ENCODE measurements around the gene CD300LG.
A peak's percentile ranks its signal among the peaks of the same experiment; 100 is the strongest.
"Not testable (repeated sequence)": the region's sequence is repeated elsewhere in the genome, so short reads cannot be mapped to it uniquely, and the experiment has no call there.

Gene CD300LG

GRCh38 chr17:43826206-43826605, 20.8 kb upstream of the CD300LG start:
- DNase-seq, result no peak

- DNase-seq, result no peak
Measured at GRCh38 chr17:43827596-43827995, 19.4 kb upstream of the CD300LG start.

- no peak for DNase-seq
Measured at GRCh38 chr17:43829738-43830137, 17.2 kb upstream of the CD300LG start.

GRCh38 chr17:43830510-43831140, 16.4 kb upstream of the CD300LG start:
- no peak for DNase-seq

GRCh38 chr17:43831633-43832032, 15.3 kb upstream of the CD300LG start:
- DNase-seq, result no peak

GRCh38 chr17:43832168-43832975, 14.6 kb upstream of the CD300LG start:
- no peak for DNase-seq

GRCh38 chr17:43832976-43833829, 13.8 kb upstream of the CD300LG start, which contains the start of gene MPP3:
TSS of gene MPP3 (minus strand) at chr17:43833146. CDS start at chr17:43831906, 1,240 bp downstream.
- peak; percentile 24 for DNase-seq

- DNase-seq, result no peak
Measured at GRCh38 chr17:43834106-43834505, 12.9 kb upstream of the CD300LG start.

GRCh38 chr17:43839670-43840108, 7.3 kb upstream of the CD300LG start:
- DNase-seq, result no peak

GRCh38 chr17:43840814-43841213, 6.2 kb upstream of the CD300LG start:
- DNase-seq, result no peak

- DNase-seq, result no peak
Measured at GRCh38 chr17:43841282-43841681, 5.7 kb upstream of the CD300LG start.

GRCh38 chr17:43842091-43842974, 4.6 kb upstream of the CD300LG start:
- DNase-seq, result not testable (repeated sequence)

GRCh38 chr17:43842975-43843325, 4.0 kb upstream of the CD300LG start:
- no peak for DNase-seq

GRCh38 chr17:43844241-43844640, 2.7 kb upstream of the CD300LG start:
- DNase-seq, result no peak

- DNase-seq, result no peak
Measured at GRCh38 chr17:43845766-43846165, 1.2 kb upstream of the CD300LG start.

GRCh38 chr17:43846221-43846712, 709 bp upstream of the CD300LG start:
- DNase-seq, result peak; percentile 66

GRCh38 chr17:43848601-43849000, 1.6 kb downstream of the CD300LG start:
- no peak for DNase-seq

- no peak for DNase-seq
Measured at GRCh38 chr17:43849116-43849515, 2.1 kb downstream of the CD300LG start.

GRCh38 chr17:43852571-43852970, 5.6 kb downstream of the CD300LG start:
- no peak for DNase-seq

- DNase-seq, result no peak
Measured at GRCh38 chr17:43853546-43853945, 6.6 kb downstream of the CD300LG start.

- no peak for DNase-seq
Measured at GRCh38 chr17:43854498-43854897, 7.5 kb downstream of the CD300LG start.

GRCh38 chr17:43855061-43855460, 8.1 kb downstream of the CD300LG start:
- no peak for DNase-seq

All from effector CD4-positive, alpha-beta T cell (primary cell).